Measurements from ENCODE around the gene ODF2. TPM values are rescaled to one million over a fixed set of nuclear protein-coding genes. Genes with fewer than 3 reads are reported as not detected.
A peak's percentile ranks its signal among the peaks of the same experiment; 100 is the strongest.

ODF2 gene
- total RNA-seq, 1 experiment from 2014 or later: 31.9 TPM

GRCh38 chr9:128529191-128529590, 73.4 kb downstream of the ODF2 start:
- H3K4me3 Mint-ChIP-seq: no peak overlapping the region
- no peak for DNase-seq (ENCODE audit: low spot score)
- H3K27ac Mint-ChIP-seq: 0 out of 2 replicates have a peak overlapping the region, but pooled peaks have one; percentile 3
- POLR2A ChIA-PET: no interaction called here
- CTCF ChIA-PET: no interaction called here
- no peaks in the 10 kb centered on the region for H3K27me3 Mint-ChIP-seq (ENCODE audit: low read depth)
- no peak for TF ChIP-seq TP53 (CRISPR knock-in tag; IDR thresholded peaks at IDR 0.05)
- no peaks in the 10 kb centered on the region for H3K4me1 Mint-ChIP-seq
- no peak for ATAC-seq
- H3K9me3 Mint-ChIP-seq: no peaks in the 10 kb centered on the region
- H3K36me3 Mint-ChIP-seq: peaks cover 22% of the 10 kb centered on the region

- Mint-ChIP-seq H3K27ac (peak overlapping the region; percentile 74; the same call in 1 of the 2 replicates), H3K4me1 (no peaks in the 10 kb centered on the region), H3K9me3 (no peaks in the 10 kb centered on the region), H3K27me3 (ENCODE audit: low read depth) (no peaks in the 10 kb centered on the region), H3K4me3 (no peak overlapping the region), H3K36me3 (peaks cover 21% of the 10 kb centered on the region)
- ChIA-PET POLR2A (no interaction called here), CTCF (interaction anchor here (0.7 to 2.0 kb wide), 2 partner anchors 94 to 161 kb away, joined by 3 to 7 read pairs; partner anchors contain the start of gene URM1)
- TF ChIP-seq PRRX2 (CRISPR knock-in tag; IDR thresholded peaks at IDR 0.05) (no peak), SOX15 (CRISPR knock-in tag; IDR thresholded peaks at IDR 0.05) (no peak), ATF1 (CRISPR knock-in tag; IDR thresholded peaks at IDR 0.05) (no peak), HMGA2 (CRISPR knock-in tag; IDR thresholded peaks at IDR 0.05) (no peak), NFE2L1 (CRISPR knock-in tag; IDR thresholded peaks at IDR 0.05) (no peak), GRHL2 (CRISPR knock-in tag; IDR thresholded peaks at IDR 0.05; ENCODE audit: insufficient replicate concordance, severe bottlenecking) (no peak), ZNF532 (CRISPR knock-in tag; IDR thresholded peaks at IDR 0.05; ENCODE audit: borderline replicate concordance) (no peak), CREM (CRISPR knock-in tag; IDR thresholded peaks at IDR 0.05) (no peak), CREB1 (CRISPR knock-in tag; IDR thresholded peaks at IDR 0.05) (no peak), FOXJ3 (CRISPR knock-in tag; IDR thresholded peaks at IDR 0.05; ENCODE audit: borderline replicate concordance) (no peak), TP53 (CRISPR knock-in tag; IDR thresholded peaks at IDR 0.05) (no peak), ARID4B (CRISPR knock-in tag; IDR thresholded peaks at IDR 0.05; ENCODE audit: borderline replicate concordance) (no peak), GTF2I (CRISPR knock-in tag; conservative IDR thresholded peaks at IDR 0.05) (no peak), AFF4 (CRISPR knock-in tag; IDR thresholded peaks at IDR 0.05; ENCODE audit: borderline replicate concordance) (no peak), NR3C1 (CRISPR knock-in tag; conservative IDR thresholded peaks at IDR 0.05; ENCODE audit: low read depth) (no peak)
- ATAC-seq: no peak
- no peak for DNase-seq (ENCODE audit: low spot score)
Measured at GRCh38 chr9:128532581-128532980, 76.8 kb downstream of the ODF2 start.

Data from WTC11 (cell line).